GM12878 (cell line): ENCODE data around the gene ZBTB42. TPM values are rescaled to one million over a fixed set of nuclear protein-coding genes. Genes with fewer than 3 reads are reported as not detected.

ENCODE experiments used
- BCL3 ChIP-seq: IDR thresholded peaks from 2 replicates; pipeline ENCODE4 v1.6.1; 2011; ENCODE audit warnings: borderline replicate concordance, low read depth, mild to moderate bottlenecking, moderate library complexity, low read length; ENCODE audit not compliant: insufficient read depth, poor library complexity, severe bottlenecking
- CHD1 ChIP-seq: IDR thresholded peaks from 2 replicates; pipeline ENCODE4 v1.6.1; 2012; ENCODE audit warnings: low read depth, low read length, improper control_type of control experiment
- CREB1 ChIP-seq: IDR thresholded peaks from 2 replicates; pipeline ENCODE4 v1.6.1; 2012; ENCODE audit warnings: low read depth, mild to moderate bottlenecking, inconsistent platforms
- CUX1 ChIP-seq: IDR thresholded peaks from 2 replicates; pipeline ENCODE4 v1.6.1; 2012; ENCODE audit warnings: improper control_type of control experiment, low read depth, low read length; ENCODE audit not compliant: insufficient replicate concordance
- DPF2 ChIP-seq: fragments of 450-650 bp; IDR thresholded peaks from 2 replicates; pipeline ENCODE4 v1.6.1; 2017; ENCODE audit warnings: mild to moderate bottlenecking
- EED ChIP-seq: sonication (generic); IDR thresholded peaks from 2 replicates; pipeline ENCODE4 v1.6.1; 2016; ENCODE audit warnings: antibody characterized with exemption, low read depth
- ESRRA ChIP-seq: IDR thresholded peaks from 2 replicates; pipeline ENCODE4 v1.6.1; 2012; ENCODE audit warnings: mild to moderate bottlenecking, low read length, improper control_type of control experiment
- EZH2 ChIP-seq: IDR thresholded peaks from 2 replicates; pipeline ENCODE4 v1.6.1; 2012; ENCODE audit warnings: low read depth, mild to moderate bottlenecking, control low read depth, inconsistent platforms, low read length, borderline replicate concordance; ENCODE audit not compliant: control insufficient read depth
- GABPA ChIP-seq: IDR thresholded peaks from 2 replicates; pipeline ENCODE4 v1.6.1; 2014; ENCODE audit warnings: antibody characterized with exemption, low read depth, mild to moderate bottlenecking, inconsistent platforms
- IKZF1 ChIP-seq: fragments of 450-650 bp; conservative IDR thresholded peaks from 2 replicates; pipeline ENCODE4 v1.6.1; 2017; ENCODE audit warnings: antibody characterized with exemption, mild to moderate bottlenecking
- IRF5 ChIP-seq: fragments of 450-650 bp; IDR thresholded peaks from 2 replicates; pipeline ENCODE4 v1.6.1; 2017; ENCODE audit warnings: borderline replicate concordance
- JUNB ChIP-seq: IDR thresholded peaks from 2 replicates; pipeline ENCODE4 v1.6.1; 2016; ENCODE audit warnings: antibody characterized with exemption, mild to moderate bottlenecking
- KAT2A ChIP-seq: conservative IDR thresholded peaks from 2 replicates; pipeline ENCODE4 v1.6.1; 2011; ENCODE audit warnings: low read depth, low read length; ENCODE audit not compliant: control insufficient read depth
- MYB ChIP-seq: fragments of 150-350 bp; IDR thresholded peaks from 2 replicates; pipeline ENCODE4 v1.6.1; 2014; ENCODE audit warnings: mild to moderate bottlenecking, low read depth, low read length, borderline replicate concordance
- MYC ChIP-seq: IDR thresholded peaks from 2 replicates; pipeline ENCODE4 v1.6.1; 2011; ENCODE audit warnings: mild to moderate bottlenecking, low read length, moderate library complexity, inconsistent platforms; ENCODE audit not compliant: insufficient read depth, insufficient replicate concordance, insufficient read length, severe bottlenecking
- NFXL1 ChIP-seq: fragments of 450-650 bp; IDR thresholded peaks from 2 replicates; pipeline ENCODE4 v1.6.1; 2017; ENCODE audit warnings: antibody characterized with exemption, mild to moderate bottlenecking, borderline replicate concordance
- PML ChIP-seq: IDR thresholded peaks from 2 replicates; pipeline ENCODE4 v1.6.1; 2012; ENCODE audit warnings: low read length, inconsistent platforms
- RELA ChIP-seq: fragments of 450-650 bp; IDR thresholded peaks from 2 replicates; pipeline ENCODE4 v1.8.0; 2014; ENCODE audit warnings: borderline replicate concordance; ENCODE audit not compliant: partially characterized antibody
- SIN3A ChIP-seq: IDR thresholded peaks from 2 replicates; pipeline ENCODE4 v1.6.1; 2012; ENCODE audit warnings: low read depth, low read length, improper control_type of control experiment
- SUZ12 ChIP-seq: fragments of 200-600 bp; sonication (generic); IDR thresholded peaks from one replicate; pipeline ENCODE4 v1.6.1; 2018; ENCODE audit warnings: antibody characterized with exemption, mild to moderate bottlenecking; ENCODE audit not compliant: unreplicated experiment
- YBX1 ChIP-seq: fragments of 450-650 bp; IDR thresholded peaks from 2 replicates; pipeline ENCODE4 v1.6.1; 2016; ENCODE audit warnings: antibody characterized with exemption
- ZNF384 ChIP-seq: IDR thresholded peaks from 2 replicates; pipeline ENCODE4 v1.6.1; 2012; ENCODE audit warnings: low read depth, mild to moderate bottlenecking, low read length, improper control_type of control experiment, borderline replicate concordance
- ZNF622 ChIP-seq: fragments of 450-650 bp; IDR thresholded peaks from 2 replicates; pipeline ENCODE4 v1.6.1; 2017; ENCODE audit warnings: mild to moderate bottlenecking, inconsistent platforms
- ZZZ3 ChIP-seq: IDR thresholded peaks from 2 replicates; pipeline ENCODE4 v1.6.1; 2011; ENCODE audit warnings: low read depth; ENCODE audit not compliant: control insufficient read depth, insufficient read length
- polyA plus RNA-seq, 11 experiments: library from polyadenylated mRNA; depleted of rRNA in 4 of 11; unstranded in 6 of 11; stranded (reverse) in 5 of 11; fragments of >200 nt; fragmentation: Nextera tagmentation in 4 of 11; fragmentation: Illumina TruSeq in 1 of 11; extraction: Ambion mirVana in 4 of 11; extraction: Trizol in 1 of 11; gene quantifications; 1 replicate in 1 of 11; 2 replicates in 10 of 11; pipeline versions ENCODE4 v1.2.1 to v1.2.3, GENCODE V29; 2011 to 2016; ENCODE audit warnings: inconsistent platforms in 2 of 11, missing spikeins in 2 of 11, low read depth in 1 of 11
- total RNA-seq, 4 experiments: library from RNA; depleted of rRNA in 3 of 4; stranded (reverse); fragments of >200 nt in 3 of 4; fragmentation: Illumina TruSeq in 1 of 4; extraction: Trizol in 1 of 4; gene quantifications; 2 replicates each; pipeline versions ENCODE4 v1.2.1 to v1.2.3, GENCODE V29; 2013 to 2021

Gene ZBTB42
- total and polyA plus RNA-seq, 10 of the 15 experiments (the other 5 are each of a cell fraction or from before 2014, with no cell fraction given) = 0.05 to 1.2 (median 0.37) TPM; not detected in 2

- TF ChIP-seq JUNB (no peak), DPF2 (peak; percentile 59; the same call in 1 of the 2 replicates), YBX1 (no peak), EED (no peak), SUZ12 (no peak), CUX1 (no peak), NFXL1 (no peak), IRF5 (no peak), CREB1 (peak; percentile 99), KAT2A (no peak), GABPA (no peak), ZZZ3 (no peak), MYB (no peak), EZH2 (no peak), IKZF1 (no peak; the same call in none of the 2 replicates), ESRRA (no peak), ZNF384 (no peak), RELA (peak; percentile 68), SIN3A (no peak), MYC (peak; percentile 22), PML (no peak; the same call in 1 of the 2 replicates), BCL3 (no peak), ZNF622 (no peak), CHD1 (no peak)
Observed at GRCh38 chr14:104752735-104753527, 48.0 kb upstream of the ZBTB42 start, which contains the start of gene SIVA1 (continued).
